Vagina (tissue), 2 donors: Measurements from ENCODE around the gene SPHKAP. TPM values are rescaled to one million over a fixed set of nuclear protein-coding genes. Genes with fewer than 3 reads are reported as not detected.

ENCODE experiments used
- DNase-seq, 2 donors: peaks; one replicate each; pipeline ENCODE4 v3.0.0-alpha.2; 2017; ENCODE audit errors: extremely low spot score in 2 of 2
- H3K27ac ChIP-seq: fragments of 200-600 bp; sonication (generic); one replicate; pipeline ENCODE4 v1.5.1; 2019
- H3K27me3 ChIP-seq: fragments of 200-600 bp; sonication (generic); one replicate; pipeline ENCODE4 v1.5.1; 2019
- H3K36me3 ChIP-seq, 2 donors: fragments of 200-600 bp; sonication (generic); one replicate each; pipeline ENCODE4 v1.5.1; 2017 to 2019
- H3K4me1 ChIP-seq: fragments of 200-600 bp; sonication (generic); one replicate; pipeline ENCODE4 v1.5.1; 2019
- H3K4me3 ChIP-seq, 2 donors: fragments of 200-600 bp; sonication (generic); 1 replicate in 1 of 2; 2 replicates in 1 of 2; pipeline ENCODE4 v1.5.1; 2016 to 2019
- H3K9me3 ChIP-seq: fragments of 200-600 bp; sonication (generic); one replicate; pipeline ENCODE4 v1.5.1; 2019
- CTCF ChIP-seq, 3 experiments: fragments of 450-650 bp in 2 of 3; fragments of 200-600 bp in 1 of 3; sonication (generic) in 1 of 3; IDR thresholded peaks; one replicate each; pipeline ENCODE4 v1.5.1; 2017 to 2019; ENCODE audit warnings: antibody characterized with exemption in 3 of 3, mild to moderate bottlenecking in 2 of 3, moderate library complexity in 2 of 3
- POLR2A ChIP-seq, 2 donors: fragments of 450-650 bp; IDR thresholded peaks; one replicate each; pipeline ENCODE4 v1.6.1; 2017; ENCODE audit warnings: antibody characterized with exemption in 2 of 2, mild to moderate bottlenecking in 2 of 2, moderate library complexity in 2 of 2
- POLR2AphosphoS5 ChIP-seq, 2 donors: sonication (generic); formaldehyde crosslinking; IDR thresholded peaks; one replicate each; pipeline ENCODE4 v1.9.0; 2017; ENCODE audit warnings: antibody characterized with exemption in 2 of 2, mild to moderate bottlenecking in 2 of 2, low read depth in 1 of 2; ENCODE audit not compliant: insufficient read depth in 1 of 2
- intact Hi-C: fragments of 100-400 bp; cut with DNase I; formaldehyde crosslinking; loops from one replicate; pipeline ENCODE4 v1.15.1; 2023
- total RNA-seq: library from RNA; depleted of rRNA; stranded (reverse); fragments of >200 nt; gene quantifications from one replicate; pipeline ENCODE4 v1.2.3, GENCODE V29; 2016

Gene SPHKAP
- total RNA-seq, 1 donor from 2014 or later, result 1.2 TPM

GRCh38 chr2:228063558-228063957, 117.9 kb downstream of the SPHKAP start:
- Histone ChIP-seq H3K9me3 (no peaks in the 10 kb centered on the region), H3K27ac (no peak overlapping the region), H3K4me1 (no peaks in the 10 kb centered on the region), H3K27me3 (no peaks in the 10 kb centered on the region), H3K4me3 (no peak overlapping the region), H3K36me3 (no peaks in the 10 kb centered on the region)
- TF ChIP-seq POLR2A (IDR thresholded peaks at IDR 0.05) (no peak), CTCF (IDR thresholded peaks at IDR 0.05) (no peak), POLR2AphosphoS5 (IDR thresholded peaks at IDR 0.05; ENCODE audit: insufficient read depth in 1 of 2, low read depth in 1 of 2) (no peak)
- DNase-seq, result no peak
- intact Hi-C loops, result no loop called here

- H3K4me3 ChIP-seq, result no peak overlapping the region
- H3K9me3 ChIP-seq, result no peaks in the 10 kb centered on the region
- DNase-seq, result no peak
- H3K36me3 ChIP-seq, result no peaks in the 10 kb centered on the region
- no peak overlapping the region for H3K27ac ChIP-seq
- no peaks in the 10 kb centered on the region for H3K27me3 ChIP-seq
- TF ChIP-seq CTCF (IDR thresholded peaks at IDR 0.05) (no peak), POLR2A (IDR thresholded peaks at IDR 0.05) (no peak), POLR2AphosphoS5 (IDR thresholded peaks at IDR 0.05; ENCODE audit: insufficient read depth in 1 of 2, low read depth in 1 of 2) (no peak)
- no peaks in the 10 kb centered on the region for H3K4me1 ChIP-seq
- intact Hi-C loops, result no loop called here
These were observed 121.8 kb downstream of the SPHKAP start for GRCh38 chr2:228059735-228060134.

GRCh38 chr2:228056293-228057097, 125.0 kb downstream of the SPHKAP start:
- Histone ChIP-seq H3K27me3 (no peaks in the 10 kb centered on the region), H3K4me1 (no peaks in the 10 kb centered on the region), H3K4me3 (no peak overlapping the region), H3K36me3 (no peaks in the 10 kb centered on the region), H3K27ac (no peak overlapping the region), H3K9me3 (no peaks in the 10 kb centered on the region)
- DNase-seq, result no peak
- TF ChIP-seq POLR2A (IDR thresholded peaks at IDR 0.05) (no peak), CTCF (IDR thresholded peaks at IDR 0.05) (no peak), POLR2AphosphoS5 (IDR thresholded peaks at IDR 0.05; ENCODE audit: insufficient read depth in 1 of 2, low read depth in 1 of 2) (no peak)
- intact Hi-C loops, result no loop called here

- TF ChIP-seq POLR2A (IDR thresholded peaks at IDR 0.05) (no peak), CTCF (IDR thresholded peaks at IDR 0.05) (peak in 1 of 3 experiments; percentile 37), POLR2AphosphoS5 (IDR thresholded peaks at IDR 0.05; ENCODE audit: insufficient read depth in 1 of 2, low read depth in 1 of 2) (no peak)
- intact Hi-C loops, result no loop called here
These were observed 132.5 kb downstream of the SPHKAP start for GRCh38 chr2:228048838-228049490.

GRCh38 chr2:228040995-228041394, 140.5 kb downstream of the SPHKAP start:
- Histone ChIP-seq H3K36me3 (no peaks in the 10 kb centered on the region), H3K27me3 (no peaks in the 10 kb centered on the region), H3K4me3 (no peak overlapping the region), H3K4me1 (no peaks in the 10 kb centered on the region), H3K27ac (no peak overlapping the region), H3K9me3 (no peaks in the 10 kb centered on the region)
- DNase-seq, result no peak
- intact Hi-C loops, result no loop called here
- TF ChIP-seq POLR2A (IDR thresholded peaks at IDR 0.05) (no peak), POLR2AphosphoS5 (IDR thresholded peaks at IDR 0.05; ENCODE audit: insufficient read depth in 1 of 2, low read depth in 1 of 2) (no peak), CTCF (IDR thresholded peaks at IDR 0.05) (no peak)

More at GRCh38 chr2:228048838-228049490, 132.5 kb downstream of the SPHKAP start:
- H3K27me3 ChIP-seq, result no peaks in the 10 kb centered on the region
- DNase-seq, result no peak
- H3K4me1 ChIP-seq, result no peaks in the 10 kb centered on the region
- H3K9me3 ChIP-seq, result no peaks in the 10 kb centered on the region
- no peak overlapping the region for H3K27ac ChIP-seq
- H3K4me3 ChIP-seq, result no peak overlapping the region
- no peaks in the 10 kb centered on the region for H3K36me3 ChIP-seq
